Measurements from ENCODE around the gene SLC35E4.
"Not testable (repeated sequence)": the region's sequence is repeated elsewhere in the genome, so short reads cannot be mapped to it uniquely, and the experiment has no call there.

SLC35E4 gene

GRCh38 chr22:30611197-30611596, 24.4 kb upstream of the SLC35E4 start:
- no peak for DNase-seq (ENCODE audit: low read depth)

GRCh38 chr22:30612789-30613188, 22.8 kb upstream of the SLC35E4 start:
- no peak for DNase-seq (ENCODE audit: low read depth)

GRCh38 chr22:30614268-30614667, 21.3 kb upstream of the SLC35E4 start:
- DNase-seq (ENCODE audit: low read depth): no peak

- no peak for DNase-seq (ENCODE audit: low read depth)
Observed at GRCh38 chr22:30614879-30615278, 20.7 kb upstream of the SLC35E4 start.

GRCh38 chr22:30615543-30615954, 20.0 kb upstream of the SLC35E4 start:
- DNase-seq (ENCODE audit: low read depth): no peak

GRCh38 chr22:30617819-30618218, 17.8 kb upstream of the SLC35E4 start:
- DNase-seq (ENCODE audit: low read depth): no peak

GRCh38 chr22:30619909-30620308, 15.7 kb upstream of the SLC35E4 start:
- not testable (repeated sequence) for DNase-seq (ENCODE audit: low read depth)

GRCh38 chr22:30626413-30626812, 9.2 kb upstream of the SLC35E4 start:
- no peak for DNase-seq (ENCODE audit: low read depth)

- DNase-seq (ENCODE audit: low read depth): no peak
Observed at GRCh38 chr22:30627471-30627870, 8.1 kb upstream of the SLC35E4 start.

GRCh38 chr22:30628491-30628890, 7.1 kb upstream of the SLC35E4 start:
- DNase-seq (ENCODE audit: low read depth): no peak

GRCh38 chr22:30631469-30631868, 4.1 kb upstream of the SLC35E4 start:
- DNase-seq (ENCODE audit: low read depth): not testable (repeated sequence)

- peak; percentile 70 for DNase-seq (ENCODE audit: low read depth)
Observed at GRCh38 chr22:30634471-30635233, 929 bp upstream of the SLC35E4 start.

- no peak for DNase-seq (ENCODE audit: low read depth)
Observed at GRCh38 chr22:30636226-30637077, 871 bp downstream of the SLC35E4 start.

- no peak for DNase-seq (ENCODE audit: low read depth)
Observed at GRCh38 chr22:30637701-30638114, 2.1 kb downstream of the SLC35E4 start.

GRCh38 chr22:30640361-30640760, 4.8 kb downstream of the SLC35E4 start:
- no peak for DNase-seq (ENCODE audit: low read depth)

GRCh38 chr22:30640839-30641430, 5.4 kb downstream of the SLC35E4 start:
- DNase-seq (ENCODE audit: low read depth): no peak

- DNase-seq (ENCODE audit: low read depth): no peak
Observed at GRCh38 chr22:30643055-30643875, 7.7 kb downstream of the SLC35E4 start.

- DNase-seq (ENCODE audit: low read depth): no peak
Observed at GRCh38 chr22:30646518-30647160, 11.1 kb downstream of the SLC35E4 start.

- DNase-seq (ENCODE audit: low read depth): no peak
Observed at GRCh38 chr22:30647536-30647935, 12.0 kb downstream of the SLC35E4 start.

- DNase-seq (ENCODE audit: low read depth): no peak
Observed at GRCh38 chr22:30648825-30649224, 13.2 kb downstream of the SLC35E4 start.

GRCh38 chr22:30649430-30650007, 13.9 kb downstream of the SLC35E4 start:
- peak; percentile 45 for DNase-seq (ENCODE audit: low read depth)
